IMR-90 (cell line): ENCODE results near the gene CACNA1D. TPM values are rescaled to one million over a fixed set of nuclear protein-coding genes. Genes with fewer than 3 reads are reported as not detected.

Source experiments
- ATAC-seq: fragments of 200-7000 bp; cut with Tn5 transposase; 2 replicates; pipeline ENCODE4 v1.9.1; 2020; ENCODE audit warnings: low read depth, mild to moderate bottlenecking, moderate library complexity
- BruUV-seq: library from RNA; stranded (reverse); fragments of 400-500 nt; replicated peaks from 2 replicates; lab custom pipeline; 2021; lab: Mats Ljungman, UMichigan
- CTCF ChIA-PET: fragments of 300-600 bp; formaldehyde crosslinking; extraction: SDS; loops from one replicate; lab custom pipeline; 2021; ENCODE audit warnings: antibody characterized with exemption; lab: Yijun Ruan, JAX
- POLR2A ChIA-PET: fragments of 300-600 bp; sonication (Branson Sonifier 250); formaldehyde crosslinking; loops from one replicate; lab custom pipeline; 2022; ENCODE audit warnings: antibody characterized with exemption; ENCODE audit not compliant: unreplicated experiment; lab: Charles Lee
- DNase-seq: peaks from one replicate; pipeline ENCODE4 v3.0.0; 2013
- H2AFZ ChIP-seq: replicated peaks from 2 replicates; pipeline ENCODE3; 2013; ENCODE audit warnings: low read length, mild to moderate bottlenecking; ENCODE audit not compliant: poor library complexity
- H2AK5ac ChIP-seq: 2 replicates; pipeline ENCODE4 v1.6.1; 2013; ENCODE audit warnings: low read depth, low read length, inconsistent platforms
- H2AK9ac ChIP-seq: replicated peaks from 2 replicates; pipeline ENCODE3; 2013; ENCODE audit warnings: mild to moderate bottlenecking, low read depth, low read length, moderate library complexity; ENCODE audit not compliant: poor library complexity
- H2BK120ac ChIP-seq: 2 replicates; pipeline ENCODE4 v1.6.1; 2013; ENCODE audit warnings: low read depth, low read length, inconsistent platforms
- H2BK15ac ChIP-seq: 3 replicates; pipeline ENCODE4 v1.6.1; 2013; ENCODE audit warnings: low read depth, low read length, inconsistent platforms
- H2BK20ac ChIP-seq: 2 replicates; pipeline ENCODE4 v1.6.1; 2013; ENCODE audit warnings: low read depth, mild to moderate bottlenecking, inconsistent platforms, low read length, moderate library complexity
- H2BK5ac ChIP-seq: 2 replicates; pipeline ENCODE4 v1.6.1; 2013; ENCODE audit warnings: mild to moderate bottlenecking, low read depth, low read length, inconsistent platforms; ENCODE audit not compliant: poor library complexity, severe bottlenecking
- H3K14ac ChIP-seq: replicated peaks from 2 replicates; pipeline ENCODE4 v1.6.1; 2013; ENCODE audit warnings: low read depth, low read length, inconsistent platforms
- H3K18ac ChIP-seq: 2 replicates; pipeline ENCODE4 v1.6.1; 2013; ENCODE audit warnings: low read depth, low read length, control low read depth
- H3K23ac ChIP-seq: 2 replicates; pipeline ENCODE4 v1.6.1; 2013; ENCODE audit warnings: low read depth, low read length, inconsistent platforms
- H3K27ac ChIP-seq: 2 replicates; pipeline ENCODE4 v1.5.1; 2013; ENCODE audit warnings: mild to moderate bottlenecking, control low read depth, low read length; ENCODE audit not compliant: insufficient read depth
- H3K27me3 ChIP-seq: 2 replicates; pipeline ENCODE4 v1.6.1; 2013; ENCODE audit warnings: low read length; ENCODE audit not compliant: control insufficient read depth, insufficient read depth
- H3K36me3 ChIP-seq: 2 replicates; pipeline ENCODE4 v1.6.1; 2013; ENCODE audit warnings: low read length, mixed read lengths; ENCODE audit not compliant: control insufficient read depth, insufficient read depth
- H3K4ac ChIP-seq: 2 replicates; pipeline ENCODE4 v1.6.1; 2013; ENCODE audit warnings: low read depth, low read length, inconsistent platforms
- H3K4me1 ChIP-seq: 2 replicates; pipeline ENCODE4 v1.6.1; 2013; ENCODE audit warnings: low read length, mixed read lengths; ENCODE audit not compliant: control insufficient read depth, insufficient read depth
- H3K4me2 ChIP-seq: 2 replicates; pipeline ENCODE4 v1.6.1; 2013; ENCODE audit warnings: low read depth, mild to moderate bottlenecking, control low read depth, low read length, moderate library complexity
- H3K4me3 ChIP-seq: 2 replicates; pipeline ENCODE4 v1.5.1; 2013; ENCODE audit warnings: low read depth, mild to moderate bottlenecking, control low read depth, low read length, moderate library complexity; ENCODE audit not compliant: insufficient read depth
- H3K56ac ChIP-seq: 2 replicates; pipeline ENCODE4 v1.6.1; 2013; ENCODE audit warnings: low read length, inconsistent platforms; ENCODE audit not compliant: insufficient read depth; ENCODE audit errors: extremely low read depth
- H3K79me1 ChIP-seq, 2 experiments: 2 replicates each; pipeline ENCODE4 v1.6.1; 2013; ENCODE audit warnings: low read length in 2 of 2, inconsistent platforms in 1 of 2, low read depth in 1 of 2
- H3K9ac ChIP-seq: 2 replicates; pipeline ENCODE4 v1.6.1; 2013; ENCODE audit warnings: low read depth, low read length, control low read depth
- H3K9me1 ChIP-seq: 2 replicates; pipeline ENCODE4 v1.6.1; 2013; ENCODE audit warnings: low read length, inconsistent platforms; ENCODE audit not compliant: insufficient read depth
- H3K9me3 ChIP-seq: 2 replicates; pipeline ENCODE4 v1.6.1; 2013; ENCODE audit warnings: low read length; ENCODE audit not compliant: control insufficient read depth, insufficient read depth
- H4K20me1 ChIP-seq: 2 replicates; pipeline ENCODE4 v1.6.1; 2013; ENCODE audit warnings: low read length, inconsistent platforms; ENCODE audit not compliant: insufficient read depth
- H4K5ac ChIP-seq: 2 replicates; pipeline ENCODE4 v1.6.1; 2013; ENCODE audit warnings: mild to moderate bottlenecking, low read depth, low read length, control low read depth
- H4K8ac ChIP-seq, 2 experiments: 2 replicates each; pipeline ENCODE4 v1.6.1; 2013; ENCODE audit warnings: low read depth in 2 of 2, low read length in 2 of 2, control low read depth in 1 of 2, inconsistent platforms in 1 of 2
- H4K91ac ChIP-seq: 2 replicates; pipeline ENCODE4 v1.6.1; 2013; ENCODE audit warnings: low read depth, low read length, inconsistent platforms; ENCODE audit not compliant: insufficient read depth
- BHLHE40 ChIP-seq: fragments of 150-350 bp; IDR thresholded peaks from 2 replicates; pipeline ENCODE4 v1.6.1; 2016; ENCODE audit warnings: mild to moderate bottlenecking, low read depth, low read length
- CHD1 ChIP-seq: IDR thresholded peaks from 2 replicates; pipeline ENCODE4 v1.6.1; 2012; ENCODE audit warnings: low read depth, low read length, improper control_type of control experiment
- FOS ChIP-seq: fragments of 150-350 bp; IDR thresholded peaks from 2 replicates; pipeline ENCODE4 v1.6.1; 2016; ENCODE audit warnings: low read depth, low read length
- MAZ ChIP-seq: IDR thresholded peaks from 2 replicates; pipeline ENCODE4 v1.6.1; 2012; ENCODE audit warnings: low read depth, mild to moderate bottlenecking, low read length, improper control_type of control experiment, moderate library complexity, borderline replicate concordance
- NFE2L2 ChIP-seq: fragments of 150-350 bp; IDR thresholded peaks from 2 replicates; pipeline ENCODE4 v1.6.1; 2016; ENCODE audit warnings: low read depth, mild to moderate bottlenecking, low read length
- RCOR1 ChIP-seq: IDR thresholded peaks from 2 replicates; pipeline ENCODE4 v1.6.1; 2012; ENCODE audit warnings: mild to moderate bottlenecking, low read length, improper control_type of control experiment; ENCODE audit not compliant: insufficient replicate concordance
- RFX5 ChIP-seq: IDR thresholded peaks from 2 replicates; pipeline ENCODE4 v1.8.0; 2012; ENCODE audit warnings: low read depth, mild to moderate bottlenecking, low read length, moderate library complexity
- dilution Hi-C: fragments of 300-500 bp; cut with HindIII; formaldehyde crosslinking; loops from one replicate; pipeline ENCODE4 v1.14.3; 2018; ENCODE audit warnings: low sequenced_read_pairs; ENCODE audit not compliant: unreplicated experiment
- in situ Hi-C: fragments of 300-500 bp; cut with MboI; formaldehyde crosslinking; loops from 3 replicates; pipeline ENCODE4 v1.14.3; 2019; ENCODE audit warnings: low sequenced_read_pairs, inconsistent platforms, mixed read lengths
- intact Hi-C: fragments of 100-400 bp; cut with micrococcal nuclease; formaldehyde crosslinking; loops from 2 replicates; pipeline ENCODE4 v1.10.0; 2022
- polyA plus RNA-seq, 3 experiments: library from polyadenylated mRNA; depleted of rRNA; stranded (reverse); fragments of >200 nt; gene quantifications; 2 replicates each; pipeline ENCODE4 v1.2.3, GENCODE V29; 2012; ENCODE audit warnings: low replicate concordance in 1 of 3
- total RNA-seq: library from RNA; depleted of rRNA; stranded (reverse); fragments of >200 nt; gene quantifications from 2 replicates; pipeline ENCODE4 v1.2.3, GENCODE V29; 2012
- TF ChIP-seq, protein P1 (sequence below): fragments of 150-350 bp; IDR thresholded peaks from 2 replicates; pipeline ENCODE4 v1.6.1; 2017; ENCODE audit warnings: mild to moderate bottlenecking, antibody characterized with exemption, low read length, low read depth
- TF ChIP-seq, protein P2 (sequence below): fragments of 150-350 bp; IDR thresholded peaks from 2 replicates; pipeline ENCODE4 v1.6.1; 2016; ENCODE audit warnings: low read depth, mild to moderate bottlenecking, low read length, moderate library complexity, borderline replicate concordance

The CACNA1D gene
- total and polyA plus RNA-seq, 2 of the 4 experiments (the other 2 are of a cell fraction): 0.07 TPM; not detected in 1

DNA sequence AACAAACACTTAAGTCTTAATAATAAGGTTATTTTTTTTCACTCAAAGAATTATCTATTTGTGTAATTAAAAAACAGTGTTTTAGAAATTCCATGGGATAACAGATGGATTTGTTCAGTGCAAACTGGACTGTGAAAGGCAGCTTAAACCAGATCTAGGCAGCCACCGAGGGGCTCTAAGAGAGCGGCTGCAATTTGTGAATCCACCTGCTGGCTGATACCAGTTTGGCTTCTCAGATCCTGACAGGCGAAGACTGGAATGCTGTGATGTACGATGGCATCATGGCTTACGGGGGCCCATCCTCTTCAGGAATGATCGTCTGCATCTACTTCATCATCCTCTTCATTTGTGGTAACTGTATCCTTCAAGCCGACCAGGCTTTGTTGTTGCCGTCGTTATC, 232.2 kb downstream of the CACNA1D start (continued):
- TF ChIP-seq, protein P1, sequence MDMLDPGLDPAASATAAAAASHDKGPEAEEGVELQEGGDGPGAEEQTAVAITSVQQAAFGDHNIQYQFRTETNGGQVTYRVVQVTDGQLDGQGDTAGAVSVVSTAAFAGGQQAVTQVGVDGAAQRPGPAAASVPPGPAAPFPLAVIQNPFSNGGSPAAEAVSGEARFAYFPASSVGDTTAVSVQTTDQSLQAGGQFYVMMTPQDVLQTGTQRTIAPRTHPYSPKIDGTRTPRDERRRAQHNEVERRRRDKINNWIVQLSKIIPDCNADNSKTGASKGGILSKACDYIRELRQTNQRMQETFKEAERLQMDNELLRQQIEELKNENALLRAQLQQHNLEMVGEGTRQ: no peak
- TF ChIP-seq RFX5 (no peak), CHD1 (no peak), RCOR1 (no peak)

DNA sequence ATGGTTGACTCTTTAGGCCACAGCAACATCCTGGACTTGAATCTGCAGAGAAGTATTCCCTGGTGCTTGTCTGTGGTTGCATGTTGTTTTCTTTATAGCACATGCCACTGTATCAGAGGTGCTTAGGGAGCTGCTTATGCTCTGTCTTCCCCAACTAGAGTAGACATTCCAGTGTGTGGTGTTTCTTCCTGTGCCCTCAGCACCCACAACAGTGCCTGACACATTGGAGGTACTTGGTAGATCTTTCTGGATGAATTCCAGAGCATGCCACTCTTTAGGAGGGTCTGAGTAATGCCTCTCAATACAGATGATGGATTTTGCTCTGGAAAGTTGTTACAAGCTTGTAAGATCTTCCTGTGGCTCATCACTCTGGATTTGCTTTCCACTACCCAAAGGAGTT, 234.2 kb downstream of the CACNA1D start:
- POLR2A ChIA-PET: no interaction called here
- no peak overlapping the region for H2BK120ac ChIP-seq
- no peak overlapping the region for H4K8ac ChIP-seq
- no peak overlapping the region for H3K56ac ChIP-seq
- dilution Hi-C loops: no loop called here
- H3K4ac ChIP-seq: no peak overlapping the region
- H3K4me3 ChIP-seq: no peak overlapping the region
- H3K9ac ChIP-seq: no peak overlapping the region
- no peaks in the 10 kb centered on the region for H3K4me1 ChIP-seq
- TF ChIP-seq NFE2L2: no peak
- TF ChIP-seq FOS: no peak
- no peak for TF ChIP-seq BHLHE40
- TF ChIP-seq, protein P1: no peak
- TF ChIP-seq MAZ: no peak
- TF ChIP-seq, protein P2, sequence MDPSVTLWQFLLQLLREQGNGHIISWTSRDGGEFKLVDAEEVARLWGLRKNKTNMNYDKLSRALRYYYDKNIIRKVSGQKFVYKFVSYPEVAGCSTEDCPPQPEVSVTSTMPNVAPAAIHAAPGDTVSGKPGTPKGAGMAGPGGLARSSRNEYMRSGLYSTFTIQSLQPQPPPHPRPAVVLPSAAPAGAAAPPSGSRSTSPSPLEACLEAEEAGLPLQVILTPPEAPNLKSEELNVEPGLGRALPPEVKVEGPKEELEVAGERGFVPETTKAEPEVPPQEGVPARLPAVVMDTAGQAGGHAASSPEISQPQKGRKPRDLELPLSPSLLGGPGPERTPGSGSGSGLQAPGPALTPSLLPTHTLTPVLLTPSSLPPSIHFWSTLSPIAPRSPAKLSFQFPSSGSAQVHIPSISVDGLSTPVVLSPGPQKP: no peak
- no peaks in the 10 kb centered on the region for H4K20me1 ChIP-seq
- no peak overlapping the region for H3K27ac ChIP-seq
- ATAC-seq (no peak), DNase-seq (no peak)
- no peak overlapping the region for H3K14ac ChIP-seq
- H3K18ac ChIP-seq: no peak overlapping the region
- H3K79me1 ChIP-seq: no peaks in the 10 kb centered on the region
- H2BK20ac ChIP-seq: no peak overlapping the region
- no peak overlapping the region for H4K5ac ChIP-seq
- no peak overlapping the region for H2BK5ac ChIP-seq
- CTCF ChIA-PET: no interaction called here
- no peak overlapping the region for H3K23ac ChIP-seq
- no peaks in the 10 kb centered on the region; the same call in 1 of the 2 replicates for H3K9me1 ChIP-seq
- H3K9me3 ChIP-seq: no peaks in the 10 kb centered on the region
- no peak overlapping the region for H4K91ac ChIP-seq
- no peak overlapping the region for H3K4me2 ChIP-seq
- intact Hi-C loops: no loop called here
- no peak overlapping the region for H2AK5ac ChIP-seq
- H3K36me3 ChIP-seq: no peaks in the 10 kb centered on the region
- no peak overlapping the region for H2AFZ ChIP-seq
- no TSS peak for BruUV-seq
- in situ Hi-C loops: no loop called here
- peaks cover 2% of the 10 kb centered on the region for H3K27me3 ChIP-seq
- H2BK15ac ChIP-seq: no peak overlapping the region
- H2AK9ac ChIP-seq: no peak overlapping the region
